ENCODE data around the gene DAB2.

DNA sequence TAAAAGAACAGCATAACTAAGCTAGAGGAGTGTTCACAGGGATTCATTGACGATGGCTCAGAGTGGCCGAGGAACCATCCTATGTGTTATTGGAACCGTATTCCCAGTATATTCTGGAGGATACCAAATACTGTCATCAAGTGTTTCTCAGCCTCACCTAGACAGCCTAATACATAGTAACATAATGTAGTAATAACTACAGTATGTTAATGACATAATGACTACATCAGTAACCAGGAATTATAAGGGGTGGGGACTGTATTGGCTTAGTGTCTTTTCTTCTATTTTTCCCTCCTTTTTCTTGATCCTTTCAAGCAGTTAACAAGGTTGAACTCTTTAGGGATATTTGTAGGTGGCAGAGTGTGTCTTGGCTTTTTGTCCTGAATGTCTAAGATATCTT, 33.8 kb downstream of the DAB2 start:
- TF ChIP-seq POLR2A (IDR thresholded peaks at IDR 0.05) (no peak), POLR2AphosphoS5 (IDR thresholded peaks at IDR 0.05) (no peak), EP300 (IDR thresholded peaks at IDR 0.05) (no peak)
- TF ChIP-seq, protein P1, sequence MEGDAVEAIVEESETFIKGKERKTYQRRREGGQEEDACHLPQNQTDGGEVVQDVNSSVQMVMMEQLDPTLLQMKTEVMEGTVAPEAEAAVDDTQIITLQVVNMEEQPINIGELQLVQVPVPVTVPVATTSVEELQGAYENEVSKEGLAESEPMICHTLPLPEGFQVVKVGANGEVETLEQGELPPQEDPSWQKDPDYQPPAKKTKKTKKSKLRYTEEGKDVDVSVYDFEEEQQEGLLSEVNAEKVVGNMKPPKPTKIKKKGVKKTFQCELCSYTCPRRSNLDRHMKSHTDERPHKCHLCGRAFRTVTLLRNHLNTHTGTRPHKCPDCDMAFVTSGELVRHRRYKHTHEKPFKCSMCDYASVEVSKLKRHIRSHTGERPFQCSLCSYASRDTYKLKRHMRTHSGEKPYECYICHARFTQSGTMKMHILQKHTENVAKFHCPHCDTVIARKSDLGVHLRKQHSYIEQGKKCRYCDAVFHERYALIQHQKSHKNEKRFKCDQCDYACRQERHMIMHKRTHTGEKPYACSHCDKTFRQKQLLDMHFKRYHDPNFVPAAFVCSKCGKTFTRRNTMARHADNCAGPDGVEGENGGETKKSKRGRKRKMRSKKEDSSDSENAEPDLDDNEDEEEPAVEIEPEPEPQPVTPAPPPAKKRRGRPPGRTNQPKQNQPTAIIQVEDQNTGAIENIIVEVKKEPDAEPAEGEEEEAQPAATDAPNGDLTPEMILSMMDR (IDR thresholded peaks at IDR 0.05), result no peak

All from gastroesophageal sphincter (tissue), 3 donors.